ENCODE data around the gene NAALADL2.
"Not testable (repeated sequence)": the region's sequence is repeated elsewhere in the genome, so short reads cannot be mapped to it uniquely, and the experiment has no call there.

Gene NAALADL2

DNA sequence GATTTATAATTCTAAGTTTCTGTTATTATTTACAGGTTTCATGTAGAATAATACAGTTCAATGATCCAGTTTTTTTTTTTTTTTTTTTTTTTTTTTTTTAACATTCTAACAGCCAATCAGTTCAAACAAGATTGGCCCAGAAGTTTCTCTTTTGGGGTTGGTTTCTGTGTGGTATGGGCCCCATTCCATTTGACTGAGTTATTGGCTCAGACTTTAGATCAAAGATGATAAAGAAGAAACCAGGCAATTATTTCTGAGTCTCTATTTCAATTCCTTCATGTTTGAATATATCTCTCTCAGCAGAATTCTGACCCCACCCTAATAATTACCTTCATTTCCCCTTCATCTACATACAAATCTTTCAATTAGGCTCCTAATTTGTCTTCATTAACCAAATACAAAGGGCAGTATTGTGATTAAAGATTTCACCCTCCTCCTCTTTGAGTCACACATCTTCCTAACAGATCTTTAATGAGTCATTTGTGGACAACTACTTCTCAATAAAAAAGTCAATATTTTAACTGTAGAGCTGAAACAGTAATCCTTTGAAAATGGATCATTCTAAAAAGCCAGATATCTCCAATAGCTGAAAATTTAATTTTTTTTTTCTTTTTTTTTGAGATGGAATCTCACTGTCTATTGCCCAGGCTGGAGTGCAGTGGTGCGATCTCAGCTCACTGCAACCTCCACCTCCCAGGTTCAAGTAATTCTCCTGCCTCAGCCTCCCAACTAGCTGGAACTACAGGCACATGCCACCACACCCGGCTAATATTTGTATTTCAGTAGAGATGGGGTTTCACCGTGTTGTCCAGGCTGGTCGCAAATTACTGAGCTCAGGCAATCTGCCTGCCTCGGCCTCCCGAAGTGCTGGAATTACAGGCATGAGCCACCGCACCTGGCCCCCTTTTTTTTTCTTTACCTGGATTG, 878.8 kb downstream of the NAALADL2 start:
- DNase-seq, result no peak

DNA sequence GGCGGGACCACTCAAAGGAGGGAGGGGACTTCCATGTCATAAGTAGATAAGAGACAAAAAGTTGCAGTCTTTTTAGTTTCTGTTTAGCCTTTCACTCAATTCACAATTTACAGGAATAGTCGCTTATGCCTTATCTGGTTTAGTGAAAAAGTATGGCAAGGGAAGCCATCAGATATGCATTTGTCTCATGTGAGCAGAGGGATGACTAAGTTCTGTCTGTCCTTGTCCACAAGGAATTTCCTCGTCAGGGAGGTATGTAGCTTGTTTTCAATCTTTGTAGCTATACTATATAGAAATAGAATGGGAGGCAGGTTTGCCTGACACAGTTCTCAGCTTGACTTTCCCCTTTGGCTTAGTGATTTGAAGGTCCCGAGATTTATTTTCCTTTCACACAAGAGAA, 882.8 kb downstream of the NAALADL2 start:
- DNase-seq, result no peak

DNA sequence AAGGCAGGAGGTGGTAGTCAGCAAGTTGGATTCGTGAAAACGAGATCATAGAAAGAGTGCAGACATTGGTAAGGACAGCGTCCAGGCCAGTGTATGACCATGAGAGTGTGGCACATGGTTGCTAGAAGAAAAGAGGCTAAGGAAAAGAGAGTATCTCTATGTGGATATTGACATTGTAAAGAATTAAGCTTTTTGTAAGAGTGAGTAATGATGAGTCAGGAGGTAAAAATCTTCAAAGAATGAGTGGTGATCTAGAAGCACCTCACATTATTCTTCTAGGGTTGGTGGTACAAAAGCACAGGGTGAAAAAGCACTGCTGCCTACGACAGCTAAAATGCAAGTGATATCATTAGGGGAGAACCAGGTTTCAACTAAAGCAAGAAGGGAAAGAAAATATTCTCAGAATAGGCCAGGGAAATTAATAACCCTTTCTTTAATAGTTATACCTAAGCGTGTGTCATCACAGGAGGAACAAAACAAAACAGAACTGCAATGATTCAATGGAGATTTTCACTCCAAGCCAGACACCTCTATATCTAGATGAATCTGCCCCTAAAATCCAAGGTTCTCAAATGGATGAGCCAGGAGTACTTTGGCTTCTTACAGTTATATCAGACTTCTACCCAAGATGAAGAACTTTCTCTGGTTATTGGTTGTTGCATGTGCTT, 884.7 kb downstream of the NAALADL2 start:
- DNase-seq, result no peak

DNA sequence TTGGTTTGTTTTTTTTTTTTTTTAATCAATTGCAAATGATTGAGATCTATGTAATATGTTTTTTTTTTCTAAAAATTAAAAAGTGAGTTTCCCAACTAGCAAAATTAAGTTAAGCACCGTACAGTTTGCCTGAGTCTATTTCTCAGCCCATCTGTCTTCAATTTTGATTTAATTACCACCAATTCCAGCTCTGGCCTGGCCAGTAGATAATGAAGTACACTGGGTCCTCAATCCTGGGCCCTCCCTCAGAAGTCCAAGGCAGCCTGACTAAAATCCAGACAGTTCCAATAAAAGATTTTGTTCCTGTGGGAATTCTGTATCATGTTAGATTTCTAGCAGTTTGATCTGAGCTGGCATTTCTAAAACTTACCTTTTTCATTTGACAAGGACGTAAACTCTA, 887.2 kb downstream of the NAALADL2 start:
- DNase-seq, result no peak

DNA sequence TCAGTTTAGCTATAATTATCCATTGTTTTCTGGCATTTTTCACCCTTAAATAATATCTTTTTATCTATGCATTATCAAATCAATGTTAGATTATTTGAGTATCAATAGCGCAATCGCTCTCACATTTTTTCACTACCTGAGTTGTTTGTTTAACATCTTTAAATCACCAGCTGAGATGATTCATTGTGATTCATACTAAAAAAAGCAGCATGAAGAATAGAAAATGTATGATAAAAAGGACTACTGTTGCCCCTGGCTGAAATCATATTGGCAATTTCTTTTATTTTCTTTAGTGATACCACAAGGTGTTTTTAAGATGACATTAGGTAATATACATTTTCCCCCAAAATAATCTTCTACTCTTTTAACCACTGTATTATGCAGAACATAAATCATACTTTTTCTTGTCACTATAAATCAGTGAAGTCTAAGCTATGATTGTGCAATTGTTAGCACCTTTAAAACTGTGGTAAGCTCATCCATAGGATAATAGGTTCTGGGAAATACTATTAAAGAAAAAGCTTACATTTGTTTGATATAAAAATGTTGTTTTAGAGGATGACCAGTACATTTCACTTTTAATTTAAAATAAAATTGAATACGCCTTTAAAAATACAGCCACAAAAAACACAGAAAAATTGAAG, 889.1 kb downstream of the NAALADL2 start:
- no peak for DNase-seq

DNA sequence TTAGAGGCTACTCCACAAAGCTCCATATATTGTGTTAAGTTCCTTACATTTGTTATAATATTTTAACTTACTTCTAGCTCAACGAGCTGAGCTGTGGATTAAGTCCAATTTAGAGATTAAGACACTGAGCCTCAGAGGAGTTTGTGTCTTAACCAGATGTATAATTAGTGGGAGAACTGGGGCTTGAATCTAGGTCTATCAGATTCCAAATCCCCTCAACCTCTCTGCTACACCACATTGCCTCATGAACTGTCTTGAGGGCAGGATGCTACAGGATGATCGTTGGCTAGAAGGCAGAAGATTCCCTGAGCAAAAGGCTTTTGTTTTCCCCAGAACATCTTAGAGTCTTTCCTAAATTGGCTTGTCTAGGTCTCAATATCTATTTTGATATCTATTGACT, 890.8 kb downstream of the NAALADL2 start:
- no peak for DNase-seq

DNA sequence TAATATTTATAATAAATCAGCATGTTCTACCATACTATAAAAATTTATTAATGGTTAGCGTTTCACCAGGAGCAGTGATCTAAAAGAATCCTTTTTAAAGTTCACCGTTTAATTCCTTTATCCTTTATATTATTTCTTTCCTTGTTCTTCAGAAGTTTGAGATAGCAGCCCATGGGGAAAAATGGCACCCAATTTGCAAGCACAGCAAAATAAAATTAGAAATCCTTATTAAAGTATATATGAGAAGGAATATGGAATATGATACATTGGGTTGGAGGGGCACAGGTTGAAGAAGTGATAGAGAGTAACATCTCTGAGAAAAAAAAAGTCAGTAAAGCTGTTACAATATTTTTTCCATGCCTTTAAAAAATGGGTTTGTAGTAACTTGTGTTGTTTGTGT, 892.0 kb downstream of the NAALADL2 start:
- no peak for DNase-seq

DNA sequence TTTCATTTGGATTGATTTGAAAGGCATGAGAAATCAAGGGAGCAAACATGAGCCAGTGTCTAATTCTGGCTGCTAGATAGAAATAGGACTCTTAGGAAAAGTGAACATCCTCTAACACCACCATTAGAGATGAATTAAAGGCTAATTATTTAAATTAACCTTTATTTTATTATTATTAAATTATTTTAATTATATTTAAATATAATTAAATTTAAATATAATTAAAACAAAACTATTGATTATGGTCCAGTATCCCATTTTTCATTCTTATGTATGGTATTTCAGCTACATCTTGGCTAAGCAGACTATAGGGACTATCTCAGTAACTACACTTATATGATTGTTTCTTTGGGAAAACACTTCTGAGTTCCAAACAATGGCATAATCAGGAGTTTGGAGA, 904.8 kb downstream of the NAALADL2 start:
- DNase-seq, result no peak

DNA sequence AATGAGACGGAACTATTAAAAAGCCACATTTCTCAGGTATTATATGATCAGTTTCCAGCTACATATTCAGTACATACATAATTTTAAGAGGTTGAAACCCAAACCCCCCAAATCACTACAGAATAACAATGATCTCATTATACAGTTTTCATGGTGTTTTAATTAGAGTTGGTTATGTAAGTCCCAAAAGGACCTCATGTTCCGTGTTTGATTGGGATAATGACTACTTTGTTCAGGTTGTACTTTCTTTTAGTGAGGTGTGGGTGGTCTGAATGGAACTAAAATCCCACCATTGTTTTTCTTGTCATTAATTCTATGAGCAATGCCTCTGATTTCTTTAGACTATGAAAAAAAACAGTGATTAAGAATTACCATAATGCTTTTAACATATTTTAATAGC, 905.6 kb downstream of the NAALADL2 start:
- DNase-seq, result no peak

DNA sequence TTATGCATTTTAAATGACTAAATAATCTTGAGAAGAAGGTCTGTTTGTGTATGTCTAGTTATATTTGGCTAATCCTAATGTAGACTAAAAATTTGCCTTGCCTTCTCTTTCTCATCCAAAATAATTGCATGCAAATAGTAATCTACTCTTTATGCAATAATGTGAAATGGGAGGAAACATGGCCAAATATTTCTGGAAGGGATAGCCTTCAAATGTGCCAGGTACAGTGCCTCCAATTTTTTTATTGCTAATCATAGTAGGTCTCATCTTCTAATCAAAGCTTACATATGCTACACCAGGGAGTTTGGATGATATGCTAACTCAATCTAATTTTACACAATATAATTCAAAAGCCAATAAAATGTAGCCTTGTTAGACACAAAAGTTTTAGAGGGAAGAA, 911.3 kb downstream of the NAALADL2 start:
- no peak for DNase-seq

DNA sequence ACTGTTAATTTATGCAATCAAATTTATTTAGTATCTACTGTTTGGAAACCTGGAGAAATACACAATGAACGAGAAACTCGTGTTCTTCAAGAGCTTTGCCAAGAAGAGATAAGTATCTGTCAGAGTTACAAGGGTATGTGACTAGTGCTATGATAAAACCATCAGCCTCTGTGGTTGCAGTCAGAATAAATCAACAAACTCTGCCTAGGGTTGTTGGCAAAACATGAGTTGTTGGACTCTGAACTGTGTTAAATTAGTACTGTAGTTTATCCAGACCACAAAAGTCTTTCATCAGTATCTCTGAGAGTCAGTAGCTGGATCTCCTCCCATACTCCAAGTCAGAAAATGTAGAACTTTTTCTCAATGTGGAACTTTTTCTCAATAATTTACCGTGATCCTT, 918.4 kb downstream of the NAALADL2 start:
- DNase-seq, result no peak

DNA sequence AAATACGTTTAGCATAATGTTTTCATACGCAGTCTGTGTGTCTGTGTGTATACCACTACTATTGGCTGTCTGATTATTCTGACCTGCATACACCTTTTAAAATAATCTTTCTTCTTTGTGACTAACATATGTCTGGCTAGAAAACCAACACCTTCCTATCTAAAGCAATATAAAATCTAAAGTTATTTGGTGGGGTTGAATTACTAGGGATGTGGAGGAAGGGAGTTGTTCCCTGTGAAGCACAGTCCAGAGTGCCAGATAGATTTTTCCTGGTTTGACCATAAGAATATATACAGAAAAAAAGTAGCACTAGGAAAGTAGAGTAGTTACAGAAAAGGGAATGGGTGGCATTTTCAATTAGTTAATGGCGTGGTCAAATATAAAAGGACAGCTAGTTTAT, 918.8 kb downstream of the NAALADL2 start:
- no peak for DNase-seq

DNA sequence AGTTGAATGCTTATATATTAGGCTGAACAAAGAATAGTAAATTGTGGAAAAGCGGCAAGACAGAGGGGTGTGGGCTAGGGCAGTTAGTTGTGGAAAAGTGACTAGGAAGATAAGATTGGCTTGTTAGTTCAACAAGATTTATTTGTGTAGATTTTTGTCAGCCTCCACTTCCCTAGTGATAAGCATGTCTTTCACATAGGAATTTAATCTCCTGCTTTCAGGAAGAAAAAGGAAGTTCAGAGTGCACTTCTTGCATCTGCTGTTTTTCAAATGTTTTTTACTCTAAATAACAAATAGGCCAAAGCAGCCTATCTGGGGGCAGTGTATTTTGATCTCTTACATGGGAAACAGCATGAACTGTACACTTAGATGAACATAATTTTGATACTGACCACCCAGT, 919.9 kb downstream of the NAALADL2 start:
- DNase-seq, result no peak

DNA sequence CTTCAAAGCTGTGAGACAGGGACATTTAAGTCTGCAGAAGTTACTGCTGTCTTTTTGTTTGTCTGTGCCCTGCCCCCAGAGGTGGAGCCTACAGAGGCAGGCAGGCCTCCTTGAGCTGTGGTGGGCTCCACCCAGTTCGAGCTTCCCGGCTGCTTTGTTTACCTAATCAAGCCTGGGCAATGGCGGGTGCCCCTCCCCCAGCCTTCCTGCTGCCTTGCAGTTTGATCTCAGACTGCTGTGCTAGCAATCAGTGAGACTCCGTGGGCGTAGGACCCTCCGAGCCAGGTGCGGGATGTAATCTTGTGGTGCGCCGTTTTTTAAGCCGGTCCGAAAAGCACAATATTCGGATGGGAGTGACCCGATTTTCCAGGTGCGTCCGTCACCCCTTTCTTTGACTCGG, 928.0 kb downstream of the NAALADL2 start:
- not testable (repeated sequence) for DNase-seq

DNA sequence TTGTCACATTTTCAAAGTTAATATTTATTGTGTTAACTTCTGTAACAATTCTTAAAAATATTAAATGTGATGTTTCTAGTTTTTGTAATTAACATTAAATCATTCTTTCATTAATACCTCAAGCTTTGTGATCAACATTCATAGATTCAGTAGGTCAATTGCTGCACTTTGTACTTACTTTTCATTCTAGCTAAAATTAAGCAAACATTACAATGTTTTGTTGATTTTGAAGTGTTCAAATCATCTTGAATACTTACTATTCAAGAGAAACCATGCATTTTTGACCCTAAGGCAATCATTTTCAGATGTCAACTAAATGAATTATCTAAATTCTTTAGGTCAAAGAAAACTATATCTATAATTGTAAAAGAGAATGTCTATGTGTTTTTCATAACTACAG, 933.1 kb downstream of the NAALADL2 start:
- DNase-seq, result no peak

DNA sequence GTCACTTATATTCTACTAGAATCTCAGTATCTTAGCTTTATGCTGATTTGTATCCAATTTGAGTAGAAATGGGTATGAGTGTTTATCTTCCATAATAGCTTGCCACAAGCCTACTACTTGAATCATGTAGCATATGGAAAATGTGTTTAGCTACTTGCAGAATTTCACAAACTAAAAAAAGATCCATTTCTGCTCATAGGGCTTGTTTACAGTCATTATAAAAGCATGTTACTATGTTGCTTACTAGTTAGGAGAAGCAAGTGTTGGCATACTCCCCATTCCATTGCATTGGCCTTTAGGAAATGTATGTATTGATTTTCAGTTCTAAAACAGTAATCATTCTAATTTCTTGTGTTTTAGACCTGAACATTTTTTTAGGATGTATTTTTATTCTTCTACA, 939.2 kb downstream of the NAALADL2 start:
- DNase-seq, result no peak

DNA sequence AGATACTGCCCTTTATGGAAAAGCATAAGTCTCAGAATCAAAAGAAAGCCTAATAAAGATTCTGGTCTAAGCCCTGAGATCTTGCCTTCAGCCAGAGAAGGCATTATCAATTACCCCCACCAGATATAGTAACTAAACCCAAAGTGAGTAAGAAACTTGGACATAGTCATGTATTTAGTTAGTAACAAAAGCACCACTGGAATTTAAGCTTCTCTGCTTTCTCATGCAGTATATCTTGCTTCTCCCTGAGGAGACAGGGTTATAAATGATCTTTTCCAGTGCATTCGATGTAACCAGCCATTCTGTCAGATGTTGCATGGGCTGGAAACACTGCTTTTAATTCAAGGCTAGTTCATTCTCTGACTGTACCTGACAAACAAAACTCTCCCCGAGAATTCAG, 946.7 kb downstream of the NAALADL2 start:
- no peak for DNase-seq

DNA sequence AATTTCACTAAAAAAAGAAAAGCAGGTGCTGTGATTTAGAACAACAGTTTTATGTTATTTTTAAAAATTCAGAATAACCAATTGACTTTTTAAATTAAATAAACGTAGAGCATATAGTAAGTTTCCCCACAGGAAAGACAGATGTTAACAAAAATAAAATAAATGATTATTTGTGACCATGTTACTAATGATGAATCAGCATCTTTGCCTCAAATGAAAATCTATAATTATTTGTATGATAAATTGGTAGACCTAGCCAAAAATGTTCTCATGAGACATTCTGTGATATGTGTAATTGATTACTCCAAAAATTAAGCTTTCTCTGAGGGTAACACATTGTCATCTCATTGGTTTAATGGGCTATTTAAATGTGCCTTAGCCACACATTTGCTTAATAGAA, 948.0 kb downstream of the NAALADL2 start:
- no peak for DNase-seq

DNA sequence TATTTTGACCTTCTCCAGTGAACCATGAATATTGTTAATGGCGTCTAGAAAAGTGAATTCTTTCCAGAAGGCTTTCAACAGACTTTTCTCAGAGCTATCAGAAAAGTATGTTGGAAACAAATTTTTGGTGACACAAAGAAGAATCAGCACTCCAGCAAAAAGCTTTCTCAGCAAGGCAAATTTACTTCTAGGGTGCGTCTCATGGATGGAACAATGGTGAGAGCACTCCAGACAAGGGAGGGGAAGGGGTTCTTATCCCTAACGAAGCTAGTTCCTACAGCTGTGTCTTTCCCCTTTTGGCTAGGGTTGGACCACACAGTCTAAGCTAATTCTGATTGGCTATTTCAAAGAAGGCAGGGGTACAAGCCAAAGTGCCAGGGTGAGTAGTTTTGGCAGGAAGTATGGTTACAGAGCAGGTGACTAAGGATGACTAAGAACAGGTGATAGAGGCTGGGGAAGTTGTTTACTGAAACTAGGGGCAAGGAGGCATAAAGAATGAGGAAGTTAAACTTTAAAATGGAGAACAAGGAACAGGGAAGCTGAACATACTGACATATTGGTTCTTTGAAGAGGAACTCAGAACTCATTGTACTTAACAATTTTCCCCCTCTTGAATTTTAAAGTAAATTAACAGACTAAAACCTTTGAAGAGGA, 959.8 kb downstream of the NAALADL2 start:
- DNase-seq, result no peak

DNA sequence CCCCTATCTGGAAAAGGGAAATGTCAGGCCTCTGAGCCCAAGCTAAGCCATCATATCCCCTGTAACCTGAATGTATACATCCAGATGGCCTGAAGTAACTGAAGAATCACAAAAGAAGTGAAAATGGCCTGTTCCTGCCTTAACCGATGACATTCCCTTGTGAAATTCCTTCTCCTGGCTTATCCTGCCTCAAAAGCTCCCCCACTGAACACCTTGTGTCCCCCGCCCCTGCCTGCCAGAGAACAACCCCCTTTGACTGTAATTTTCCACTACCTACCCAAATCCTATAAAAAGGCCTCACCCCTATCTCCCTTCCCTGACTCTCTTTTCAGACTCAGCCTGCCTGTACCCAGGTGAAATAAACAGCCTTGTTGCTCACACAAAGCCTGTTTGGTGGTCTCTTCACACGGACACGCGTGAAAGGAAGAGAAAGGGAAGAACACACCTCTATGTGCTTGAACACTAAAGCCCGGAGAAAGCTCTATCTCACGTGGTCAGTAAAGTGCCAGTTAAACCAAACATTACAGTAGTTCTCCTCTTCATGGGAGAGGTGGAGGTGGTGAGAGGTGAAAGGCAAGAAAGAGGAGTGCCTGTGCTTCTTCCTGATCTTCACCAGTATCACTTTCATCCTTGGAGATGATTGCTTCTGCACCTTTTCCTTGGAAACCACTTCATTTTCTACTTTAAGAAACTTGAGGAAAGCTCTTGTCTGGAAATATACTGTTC, 963.8 kb downstream of the NAALADL2 start:
- DNase-seq, result not testable (repeated sequence)

DNA sequence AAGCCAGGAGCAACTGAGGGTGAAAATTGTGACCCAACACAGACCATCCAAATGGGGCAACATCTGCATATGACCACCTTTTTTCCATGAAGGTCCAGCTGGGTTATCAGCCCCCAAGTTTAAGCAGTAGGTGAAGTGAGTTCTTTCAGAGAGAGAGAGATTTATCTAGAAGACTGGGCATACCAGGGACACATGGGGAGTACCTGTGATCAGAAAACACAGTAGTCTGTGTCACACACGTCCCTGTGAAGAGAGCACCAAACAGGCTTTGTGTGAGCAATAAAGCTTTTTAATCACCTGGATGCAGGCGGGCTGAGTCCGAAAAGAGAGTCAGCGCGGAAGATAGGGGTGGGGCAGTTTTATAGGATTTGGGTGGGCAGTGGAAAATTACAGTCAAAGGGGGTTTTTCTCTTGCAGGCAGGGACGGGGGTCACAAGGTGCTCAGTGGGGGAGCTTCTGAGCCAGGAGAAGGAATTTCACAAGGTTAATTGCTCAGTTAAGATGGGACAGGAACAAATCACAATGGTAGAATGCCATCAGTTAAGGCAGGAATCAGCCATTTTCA, 966.0 kb downstream of the NAALADL2 start:
- not testable (repeated sequence) for DNase-seq

Measured in amygdala (tissue), 56 donors.